Lung microvascular endothelial cell (primary cell): ENCODE results near the gene SNRPB2. TPM values are rescaled to one million over a fixed set of nuclear protein-coding genes. Genes with fewer than 3 reads are reported as not detected.
A peak's percentile ranks its signal among the peaks of the same experiment; 100 is the strongest.

Experiments
- DNase-seq, 2 donors: peaks; one replicate each; pipeline versions ENCODE4 v3.0.0 to v3.0.0-alpha.2; 2010; ENCODE audit warnings: low read depth in 2 of 2
- total RNA-seq: library from RNA; depleted of rRNA; stranded (reverse); fragments of >200 nt; gene quantifications from 2 replicates; pipeline ENCODE4 v1.2.1, GENCODE V29; 2014

SNRPB2 gene
- total RNA-seq, 1 donor from 2014 or later, result 26.4 TPM

DNA sequence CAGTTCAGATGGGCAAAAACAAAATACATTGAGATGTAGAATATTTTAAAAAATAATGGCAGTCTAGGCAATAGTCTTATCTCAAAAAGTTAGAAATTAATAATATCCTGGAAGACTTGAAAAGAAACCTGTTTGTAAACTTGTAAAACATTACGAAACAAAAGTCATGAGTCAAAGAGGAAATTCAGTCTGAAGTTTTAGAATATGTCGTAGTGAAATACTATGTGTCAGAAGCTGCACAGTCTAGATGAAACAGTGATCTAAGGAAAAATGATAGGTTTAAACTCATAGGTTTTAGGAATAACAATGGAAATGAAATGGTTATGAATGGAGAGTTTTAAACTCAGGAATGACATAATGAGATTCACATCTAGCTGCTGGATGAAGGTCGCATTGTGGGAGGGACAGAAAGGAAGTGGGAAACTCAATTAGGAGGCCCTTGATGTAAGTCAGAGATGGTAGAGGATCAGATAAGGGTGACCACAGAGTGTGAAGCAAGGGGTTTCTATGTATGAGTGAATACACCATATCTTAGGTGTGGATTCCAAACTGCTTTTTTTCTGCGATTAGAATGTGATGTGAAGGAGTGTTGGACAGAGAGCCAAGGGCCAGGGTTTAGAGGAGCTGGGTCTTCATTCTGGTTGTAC lies 2.8 kb downstream of the SNRPB2 start:
- no peak for DNase-seq

DNA sequence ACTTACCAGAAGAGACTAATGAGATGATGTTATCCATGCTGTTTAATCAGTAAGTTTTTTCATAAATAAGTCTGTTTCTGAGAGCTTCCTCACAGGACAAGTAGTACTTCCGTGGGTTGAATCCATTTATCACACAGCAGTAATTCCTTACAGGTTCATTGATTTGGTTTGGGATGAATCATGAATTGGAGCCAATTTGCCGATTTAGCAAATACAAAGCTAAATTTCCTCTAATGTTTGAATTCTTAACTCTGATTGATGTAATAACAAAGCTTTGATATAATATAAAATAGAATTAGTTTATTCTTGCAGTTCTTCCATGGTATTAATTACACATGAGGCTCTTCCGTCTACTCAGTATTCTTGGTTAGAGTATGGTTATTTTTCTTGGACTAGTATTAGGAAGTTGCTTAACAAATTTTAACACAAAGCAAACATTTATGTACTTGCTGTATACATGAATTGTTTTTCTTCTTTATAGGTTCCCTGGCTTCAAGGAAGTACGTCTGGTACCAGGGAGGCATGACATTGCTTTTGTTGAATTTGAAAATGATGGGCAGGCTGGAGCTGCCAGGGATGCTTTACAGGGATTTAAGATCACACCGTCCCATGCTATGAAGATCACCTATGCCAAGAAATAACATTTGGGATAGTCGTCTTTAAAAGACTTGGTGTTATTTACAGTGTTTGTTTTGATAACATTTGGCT lies 10.7 kb downstream of the SNRPB2 start:
- DNase-seq, result no peak

DNA sequence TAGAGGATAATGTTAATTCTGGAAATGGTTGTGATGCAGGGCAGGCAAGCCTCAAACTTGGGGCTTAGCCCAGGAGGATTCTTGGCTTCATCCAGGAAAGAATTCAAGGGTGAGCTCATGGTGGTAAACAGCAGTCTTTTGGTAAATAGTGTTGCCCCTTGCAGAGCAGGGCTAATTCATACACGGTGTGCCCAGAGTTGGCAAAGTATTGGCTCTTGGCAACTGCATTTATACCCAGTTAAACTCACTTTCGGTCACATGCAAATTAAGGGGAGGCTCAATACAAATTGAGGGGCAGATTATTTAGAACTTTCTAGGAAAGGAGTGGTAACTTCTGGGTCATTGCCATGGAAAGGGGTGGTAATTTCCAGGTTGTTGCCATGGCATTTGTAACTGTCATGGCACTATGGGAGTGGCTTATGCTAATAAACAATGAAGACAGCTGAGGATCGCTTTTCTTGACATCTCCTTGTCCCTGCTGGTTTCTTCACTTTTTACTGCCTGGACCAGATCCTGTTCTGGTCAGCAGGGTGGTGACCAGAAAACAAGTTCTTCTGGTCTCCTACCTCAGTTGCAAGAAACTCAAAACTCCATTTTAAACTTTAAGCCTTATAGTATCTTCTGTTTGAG lies 14.5 kb downstream of the SNRPB2 start:
- no peak for DNase-seq

DNA sequence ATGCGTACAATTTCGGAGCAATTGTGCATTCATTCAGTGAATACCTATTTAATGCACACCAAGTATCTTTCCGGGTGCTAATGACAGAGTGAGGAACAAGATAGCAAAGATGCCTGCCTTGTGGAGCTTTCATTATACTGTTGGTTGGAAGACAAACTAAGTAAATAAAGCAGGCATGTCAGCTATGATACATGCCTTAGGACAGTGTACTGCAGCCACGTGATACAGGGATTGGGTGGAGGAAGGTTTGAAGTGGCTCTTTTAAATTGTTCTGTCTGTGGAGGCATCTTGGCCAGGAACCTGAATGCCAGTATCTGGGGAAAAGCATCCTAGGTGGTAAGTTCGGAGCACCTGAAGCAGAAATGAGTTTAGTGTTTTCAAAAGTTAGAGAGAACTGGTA lies 15.4 kb downstream of the SNRPB2 start:
- no peak for DNase-seq

DNA sequence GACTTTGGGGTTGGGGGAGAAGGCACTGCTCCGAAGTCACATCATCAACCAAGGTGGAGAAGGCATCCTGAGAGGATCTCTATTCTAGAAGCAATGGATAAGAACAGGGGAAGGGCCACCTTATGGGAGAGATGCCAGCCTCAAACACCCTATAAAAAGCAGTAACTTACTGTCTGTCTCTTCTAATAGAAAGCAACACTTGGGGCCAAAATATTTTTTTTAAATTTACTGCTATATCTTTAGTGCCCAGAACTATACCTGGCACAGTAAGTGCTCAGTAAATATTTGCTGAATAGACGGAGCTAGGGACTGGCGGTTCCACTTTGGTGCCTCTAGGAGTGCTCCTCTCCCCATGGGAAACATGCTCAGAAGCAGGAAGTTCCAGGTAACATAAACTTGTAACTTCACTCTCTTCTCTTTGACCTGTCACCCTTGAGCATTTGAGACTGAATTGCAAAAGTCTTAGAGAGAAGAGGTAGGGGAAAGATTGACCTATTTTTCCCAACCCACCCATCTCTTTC lies 17.5 kb downstream of the SNRPB2 start:
- no peak for DNase-seq

DNA sequence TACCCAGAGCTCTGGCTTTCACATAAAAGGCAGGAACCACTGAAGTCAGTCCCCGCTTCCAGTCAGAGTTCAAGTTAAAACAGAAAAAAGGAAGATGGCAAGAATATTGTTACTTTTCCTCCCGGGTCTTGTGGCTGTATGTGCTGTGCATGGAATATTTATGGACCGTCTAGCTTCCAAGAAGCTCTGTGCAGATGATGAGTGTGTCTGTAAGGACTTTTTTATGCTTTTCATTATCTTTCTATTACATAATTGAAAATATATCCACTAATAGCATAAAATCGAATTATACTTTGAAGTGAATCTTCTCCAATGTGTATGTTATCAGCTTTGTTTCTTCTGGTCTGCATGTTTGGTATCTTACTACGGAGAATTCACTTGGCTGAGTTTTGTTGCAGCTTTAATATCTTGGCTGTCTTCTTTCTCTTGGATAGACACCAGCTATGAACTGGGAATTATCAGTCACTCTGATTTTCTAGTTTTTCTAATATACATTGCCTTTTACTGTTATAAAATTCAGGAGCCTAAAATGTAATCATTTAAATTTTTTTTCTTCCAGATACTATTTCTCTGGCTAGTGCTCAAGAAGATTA lies 18.6 kb downstream of the SNRPB2 start, which contains the start of gene OTOR:
OTOR (plus strand) TSS at position 51 of the 593 bp plus-strand sequence; CDS start at position 95, 44 bp downstream.
- DNase-seq, result no peak

DNA sequence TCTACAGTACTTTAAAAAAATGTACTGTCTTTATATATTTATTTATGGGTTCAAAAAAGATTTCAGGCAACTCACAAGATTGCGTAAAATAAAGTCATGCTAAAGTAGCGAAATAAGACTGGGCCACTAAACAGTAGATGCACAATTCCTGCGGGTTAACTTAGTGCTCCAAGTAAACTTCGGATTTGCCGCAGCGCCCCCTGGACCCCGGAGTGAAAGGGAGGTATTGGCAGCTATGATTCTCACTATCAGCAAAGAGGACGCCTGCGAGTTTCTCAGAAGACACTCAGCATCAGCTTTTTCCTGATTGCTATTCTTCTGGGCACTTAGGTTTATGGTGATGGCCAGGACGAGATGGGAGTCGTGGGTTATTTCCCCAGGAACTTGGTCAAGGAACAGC lies 19.7 kb downstream of the SNRPB2 start:
- DNase-seq, result no peak

DNA sequence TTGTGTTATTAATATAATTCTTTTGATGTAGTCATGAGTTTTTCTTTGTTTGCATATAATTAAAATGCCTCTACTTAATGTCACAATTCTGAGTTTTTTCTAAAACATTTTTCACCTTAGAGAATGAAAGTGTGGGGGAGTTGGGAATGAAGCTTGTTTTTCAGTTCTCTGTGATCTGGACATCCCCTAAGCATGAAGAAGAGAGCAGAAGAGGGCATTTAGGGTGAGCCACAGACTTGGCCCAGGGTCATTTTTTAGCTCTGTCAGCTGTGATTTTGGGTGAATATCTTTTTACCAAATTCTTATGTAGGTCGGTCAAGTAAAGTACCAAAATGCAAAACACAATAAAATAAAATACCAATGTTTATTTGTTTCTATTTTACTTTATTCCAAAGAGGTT lies 22.3 kb downstream of the SNRPB2 start:
- DNase-seq, result no peak

DNA sequence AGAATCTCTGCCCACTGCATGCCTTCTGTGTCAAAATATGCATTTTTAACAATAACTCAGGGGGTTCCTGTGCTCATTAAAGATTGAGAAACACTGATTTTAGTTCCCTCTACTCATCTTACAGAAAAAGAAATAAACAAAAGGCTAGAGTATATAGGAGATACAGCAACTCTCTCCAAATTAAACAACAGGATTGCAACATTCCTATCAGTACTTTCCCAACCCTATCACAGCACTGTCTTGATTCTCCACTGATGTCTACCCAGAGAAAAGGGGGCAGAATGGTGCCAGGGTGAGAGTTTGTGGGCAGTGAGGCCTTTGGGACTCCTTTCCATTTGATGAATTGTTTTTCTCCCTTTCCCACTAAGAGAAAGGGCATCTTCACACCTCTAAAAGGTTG lies 23.1 kb downstream of the SNRPB2 start:
- DNase-seq, result no peak

DNA sequence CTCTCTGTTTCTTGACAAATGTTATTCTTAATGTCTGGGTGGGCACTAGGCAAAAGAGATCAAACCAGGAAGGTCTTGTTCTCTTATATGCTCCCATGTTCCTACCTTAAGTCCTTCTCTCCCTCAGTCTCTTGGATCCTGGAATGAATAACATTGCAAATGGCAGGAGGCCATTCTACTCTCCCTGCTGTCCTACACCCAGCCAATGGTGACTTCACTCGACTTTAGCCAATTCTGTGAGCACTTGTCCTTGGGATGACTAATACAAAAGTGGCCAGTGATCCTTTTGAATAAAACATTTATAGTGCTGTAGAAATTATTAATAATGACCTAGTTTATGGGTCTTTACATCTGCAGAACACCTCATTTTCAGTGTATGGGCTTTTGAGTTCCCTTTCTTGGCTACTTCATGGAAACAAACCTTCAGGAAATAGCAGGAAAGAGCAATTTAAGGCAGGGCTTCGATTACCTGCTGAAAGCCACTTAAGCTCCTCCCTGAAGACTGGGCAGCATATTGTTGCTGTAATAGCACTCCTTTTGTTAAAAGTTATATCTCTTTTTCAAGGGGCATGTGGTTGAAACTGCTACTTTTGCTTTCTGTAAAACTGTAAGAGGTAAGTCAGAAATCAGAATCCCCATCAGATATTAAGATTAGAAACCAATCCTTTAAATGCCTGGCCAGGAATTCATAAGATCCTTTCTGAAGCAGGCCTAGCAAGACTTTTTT lies 28.8 kb downstream of the SNRPB2 start:
- DNase-seq, result no peak

DNA sequence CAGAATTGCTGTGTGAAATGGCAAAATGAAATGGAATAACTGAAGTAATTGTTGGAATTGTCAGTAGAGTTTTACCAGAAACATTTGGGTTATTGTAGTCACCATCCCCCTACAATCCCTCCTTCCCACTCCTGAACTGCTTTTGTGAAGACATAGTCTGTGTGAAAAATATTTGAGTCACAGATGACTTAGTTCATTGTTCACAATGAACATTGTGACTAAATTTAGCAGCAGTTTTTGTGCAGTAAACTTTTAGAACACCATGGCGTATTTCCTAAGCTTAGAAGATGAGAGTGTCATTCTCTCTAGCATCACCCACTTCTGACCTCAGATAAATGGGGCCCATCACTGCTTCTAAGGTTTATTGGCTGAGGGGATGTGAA lies 29.3 kb downstream of the SNRPB2 start:
- DNase-seq, result no peak

DNA sequence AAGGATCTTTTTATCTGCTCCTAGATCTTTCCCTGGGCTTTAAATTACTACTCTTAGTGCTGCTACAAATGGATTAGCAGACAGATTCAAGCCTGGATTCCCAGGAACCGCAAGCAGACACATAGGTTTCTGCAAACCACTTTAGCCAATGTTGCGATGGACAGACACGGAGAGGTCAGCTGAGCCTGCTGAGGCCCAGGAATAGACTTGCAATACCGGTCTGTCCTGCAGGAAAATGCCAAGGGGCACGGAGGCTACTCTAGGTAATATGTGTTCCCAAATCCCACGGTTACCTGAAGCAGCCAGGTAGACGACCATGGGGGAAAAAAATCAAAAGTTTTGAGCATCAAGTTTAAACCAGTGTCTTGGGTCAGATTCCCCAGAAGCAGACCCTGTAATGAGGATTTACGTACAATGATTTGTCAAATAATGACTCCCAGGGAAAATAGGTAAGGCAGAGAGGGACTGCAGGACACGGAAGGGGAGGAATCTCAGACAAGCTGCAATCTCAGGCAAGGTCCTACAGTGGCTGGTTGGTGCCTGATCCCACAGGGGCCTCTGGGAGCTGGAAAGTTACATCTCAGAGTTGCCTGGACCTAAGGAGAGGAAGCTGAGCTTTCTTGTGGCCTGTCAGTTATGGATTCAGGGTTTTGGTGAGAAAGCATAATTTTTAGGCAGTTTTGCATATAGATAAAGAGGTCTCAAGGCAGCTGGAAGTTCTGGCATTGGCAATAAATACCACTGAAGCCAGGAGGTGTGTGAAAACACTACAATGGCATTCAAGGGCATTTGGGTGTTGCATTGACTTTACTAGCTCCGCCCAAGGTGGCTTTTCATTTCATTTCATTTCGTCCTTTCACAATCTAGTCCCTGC lies 30.8 kb downstream of the SNRPB2 start:
- DNase-seq, result no peak

DNA sequence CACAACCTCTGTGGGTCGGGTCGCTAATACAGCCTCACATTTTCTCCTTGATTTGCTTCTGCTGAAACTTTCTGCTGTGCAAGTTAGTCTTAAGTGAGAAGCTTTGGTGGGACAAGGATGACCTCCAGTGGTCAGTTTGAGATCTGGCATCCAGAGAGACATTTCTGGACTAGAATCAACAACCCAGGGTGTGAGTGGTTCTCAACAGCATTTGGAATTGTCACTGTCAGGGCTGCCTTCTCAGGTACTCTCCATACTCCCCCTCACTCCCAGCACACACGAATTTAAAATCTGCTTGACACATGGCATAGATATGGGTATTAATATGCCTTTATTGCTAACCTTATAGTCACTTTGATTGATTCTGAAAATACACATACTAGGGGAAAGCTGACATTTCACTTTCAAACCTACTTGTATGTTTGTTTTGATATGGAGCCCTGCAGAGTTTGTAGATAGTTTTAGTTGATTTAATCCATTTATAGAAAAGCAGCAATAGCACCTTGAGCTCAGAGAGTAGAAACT lies 31.5 kb downstream of the SNRPB2 start:
- DNase-seq, result peak; percentile 75 to 83

DNA sequence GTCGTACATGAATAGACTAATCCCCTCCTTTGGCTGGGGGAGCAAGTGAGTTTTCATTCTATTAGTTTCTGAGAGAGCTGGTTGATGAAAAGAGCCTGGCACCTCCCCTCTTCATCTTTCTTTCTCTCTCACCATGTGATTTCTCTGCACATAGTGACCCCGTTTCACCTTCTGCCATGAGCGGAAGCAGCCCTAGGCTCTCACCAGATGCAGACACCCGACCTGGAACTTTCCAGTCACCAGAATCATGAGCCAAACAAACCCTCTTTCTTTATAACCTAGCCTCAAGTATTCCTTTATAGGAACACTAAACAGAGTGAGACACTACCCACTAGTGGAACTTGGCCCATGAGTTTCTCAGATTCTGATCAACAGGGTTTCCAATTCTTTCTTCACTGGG lies 34.7 kb downstream of the SNRPB2 start:
- no peak for DNase-seq

DNA sequence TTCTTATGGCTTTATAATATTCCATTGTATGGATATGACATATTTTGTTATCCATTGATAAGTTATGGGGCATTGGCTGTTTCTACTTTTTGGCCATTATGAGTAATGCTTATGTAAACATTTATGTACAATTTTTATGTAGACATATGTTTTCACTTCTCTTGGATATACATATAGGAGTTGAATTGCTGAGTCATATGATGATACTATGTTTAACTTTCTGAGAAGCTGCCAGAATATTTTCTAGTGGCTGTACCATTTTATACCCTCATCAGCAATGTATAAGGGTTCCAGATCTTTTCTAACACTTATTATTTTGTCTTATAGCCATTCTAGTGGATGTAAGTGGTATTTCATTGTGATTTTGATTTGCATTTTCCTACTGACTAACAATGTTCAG lies 41.4 kb downstream of the SNRPB2 start:
- DNase-seq, result no peak

DNA sequence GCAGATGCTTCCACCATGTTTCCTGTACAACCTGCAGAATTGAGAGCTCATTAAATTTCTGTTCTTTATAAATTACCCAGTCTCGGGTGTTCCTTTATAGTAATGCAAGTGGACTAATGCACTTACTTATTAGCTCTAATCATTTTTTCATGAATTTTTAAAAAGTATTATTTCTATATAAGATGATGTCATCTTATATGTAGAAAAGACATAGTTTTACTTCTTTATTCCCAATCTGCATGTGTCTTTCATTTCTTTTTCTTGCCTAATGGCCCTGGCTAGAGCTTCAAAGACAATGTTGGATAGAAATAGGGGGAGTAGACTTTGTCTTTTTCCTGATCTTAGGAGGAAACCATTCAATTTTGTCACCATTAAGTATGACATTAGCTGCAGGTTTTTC lies 46.1 kb downstream of the SNRPB2 start:
- DNase-seq, result no peak

DNA sequence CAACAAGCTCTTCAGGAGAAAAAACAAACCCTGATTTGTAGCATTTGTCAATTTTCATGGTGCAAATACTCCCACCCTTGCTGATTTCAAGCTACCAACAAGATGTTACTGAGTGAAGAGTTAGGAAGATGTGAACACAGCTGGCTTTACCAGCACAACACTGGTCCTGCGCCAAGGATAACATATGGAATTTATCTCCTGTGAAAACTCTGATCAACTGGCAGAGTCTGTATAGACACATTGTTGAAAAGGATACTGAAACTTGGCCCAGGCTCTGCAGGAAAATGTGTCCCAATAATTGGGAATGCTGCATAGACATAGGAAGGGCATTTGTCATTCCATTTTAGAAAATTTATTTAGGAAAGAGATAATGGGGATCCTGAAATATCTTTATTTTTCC lies 47.3 kb downstream of the SNRPB2 start:
- peak in 1 of 2 donors; percentile 60 for DNase-seq

DNA sequence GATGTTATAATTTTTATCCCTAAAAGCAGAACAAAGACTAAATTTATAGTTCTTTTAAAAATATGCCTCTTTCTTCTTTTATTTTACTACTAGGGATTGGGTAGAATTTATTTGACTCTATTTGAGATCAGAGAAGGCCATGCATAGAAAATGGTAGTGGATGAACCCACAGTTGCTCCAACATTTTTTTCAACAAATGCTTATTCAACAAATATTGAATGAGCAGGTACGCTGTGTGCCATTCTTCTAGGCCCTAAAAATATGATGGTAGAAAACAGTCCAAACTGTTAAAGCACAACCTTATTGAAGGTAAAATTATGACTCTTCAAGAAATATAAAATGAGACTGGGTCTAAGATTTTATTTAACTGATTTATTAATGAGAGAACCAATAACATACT lies 48.3 kb downstream of the SNRPB2 start:
- no peak for DNase-seq

DNA sequence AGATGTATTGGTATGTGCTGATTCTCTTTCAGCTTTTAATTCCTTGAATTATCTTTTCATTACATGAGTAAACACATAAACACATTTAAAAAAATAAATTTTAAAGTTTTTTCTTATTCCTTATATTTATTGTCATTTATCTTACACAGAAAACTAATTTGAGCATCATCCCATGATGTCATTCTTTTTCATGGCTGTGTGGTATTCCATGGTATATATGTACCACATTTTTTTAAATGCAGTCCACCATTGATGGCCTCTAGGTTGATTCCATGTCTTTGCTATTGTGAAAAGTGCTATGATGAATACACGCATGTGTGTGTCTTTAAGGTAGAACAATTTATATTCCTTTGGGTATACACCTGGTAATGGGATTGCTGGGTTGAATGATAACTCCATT lies 51.7 kb downstream of the SNRPB2 start:
- no peak for DNase-seq

DNA sequence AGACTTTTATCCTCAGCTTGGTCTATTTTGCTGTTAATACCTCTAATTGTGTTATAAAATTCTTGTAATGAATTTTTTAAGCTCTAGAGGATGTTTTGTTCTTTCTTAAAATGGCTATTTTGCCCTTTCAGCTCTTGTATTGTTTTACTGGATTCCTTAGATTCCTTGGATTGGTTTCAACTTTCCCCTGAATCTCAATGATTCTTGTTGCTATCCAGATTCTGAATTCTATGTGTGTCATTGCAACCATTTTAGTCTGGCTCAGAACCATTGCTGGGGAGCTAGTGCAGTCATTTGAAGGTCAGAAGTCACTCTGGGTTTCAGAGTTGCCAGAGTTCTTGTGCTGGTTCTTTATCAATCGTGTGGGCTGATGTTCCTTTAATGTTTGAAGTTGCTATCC lies 55.4 kb downstream of the SNRPB2 start:
- no peak for DNase-seq
